ENCODE measurements around the gene RRM2. TPM values are rescaled to one million over a fixed set of nuclear protein-coding genes. Genes with fewer than 3 reads are reported as not detected.

RRM2 gene
- polyA plus RNA-seq, 3 donors = 1.5 TPM; not detected in 2

- H3K9me3 Mint-ChIP-seq = peaks cover 0 to 2% (median 0%) of the 10 kb centered on the region in 7 donors
- H3K4me1 Mint-ChIP-seq = no peaks in the 10 kb centered on the region
- H3K9me3 ChIP-seq (replicated peaks in 1 of 2; ENCODE audit: control insufficient read depth in 1 of 2, insufficient read depth in 1 of 2, low read length in 2 of 2) = no peaks in the 10 kb centered on the region
- H3K27me3 ChIP-seq (ENCODE audit: control insufficient read depth in 2 of 2, insufficient read depth in 2 of 2, low read length in 2 of 2) = no peaks in the 10 kb centered on the region
- no peak overlapping the region for H3K27ac Mint-ChIP-seq
- no peaks in the 10 kb centered on the region for H3K4me1 ChIP-seq (ENCODE audit: control insufficient read depth in 1 of 2, insufficient read depth in 2 of 2, low read length in 2 of 2)
- DNase-seq = no peak
- no CpG with 5 or more reads among the region's 10 CpGs for WGBS (ENCODE audit: insufficient coverage)
- no peak overlapping the region for H2AFZ ChIP-seq (ENCODE audit: insufficient read depth, low read depth, low read length, poor library complexity, severe bottlenecking)
- no peak overlapping the region for H3K4me3 ChIP-seq (replicated peaks in 1 of 3; ENCODE audit: low read depth in 2 of 3, low read length in 3 of 3)
- H3K79me2 ChIP-seq (ENCODE audit: insufficient read depth, low read length) = no peaks in the 10 kb centered on the region
- H3K4me2 ChIP-seq (replicated peaks; ENCODE audit: extremely low read depth, low read length, poor library complexity, severe bottlenecking) = no peak overlapping the region
- H3K4me3 Mint-ChIP-seq = no peak overlapping the region
- H3K27me3 Mint-ChIP-seq (ENCODE audit: low read depth in 3 of 3) = no peaks in the 10 kb centered on the region
- H3K36me3 Mint-ChIP-seq = peaks cover 46 to 85% of the 10 kb centered on the region in 2 donors
- H4K20me1 ChIP-seq (ENCODE audit: insufficient read depth, low read length) = no peaks in the 10 kb centered on the region
- intact Hi-C loops (cut with micrococcal nuclease) = no loop called here
- H3K36me3 ChIP-seq (replicated peaks in 1 of 2; ENCODE audit: control insufficient read depth in 1 of 2, insufficient read depth in 2 of 2, low read length in 2 of 2) = peaks cover 11 to 53% of the 10 kb centered on the region in 2 donors
- no peak overlapping the region for H3K27ac ChIP-seq (ENCODE audit: low read depth in 1 of 2, low read length in 2 of 2)
- TF ChIP-seq CTCF (IDR thresholded peaks at IDR 0.05) = no peak
- H3K9ac ChIP-seq (ENCODE audit: insufficient read depth, low read length, poor library complexity, severe bottlenecking) = no peak overlapping the region
Measured at GRCh38 chr2:10175441-10175840, 52.9 kb downstream of the RRM2 start.

- no peak overlapping the region for H3K27ac ChIP-seq (ENCODE audit: low read depth in 1 of 2, low read length in 2 of 2)
- no peaks in the 10 kb centered on the region for H3K4me1 Mint-ChIP-seq
- H3K79me2 ChIP-seq (ENCODE audit: insufficient read depth, low read length) = no peaks in the 10 kb centered on the region
- no peak overlapping the region for H3K4me3 Mint-ChIP-seq
- H3K4me3 ChIP-seq (replicated peaks in 1 of 3; ENCODE audit: low read depth in 2 of 3, low read length in 3 of 3) = no peak overlapping the region
- H3K9ac ChIP-seq (ENCODE audit: insufficient read depth, low read length, poor library complexity, severe bottlenecking) = no peak overlapping the region
- H3K4me1 ChIP-seq (ENCODE audit: control insufficient read depth in 1 of 2, insufficient read depth in 2 of 2, low read length in 2 of 2) = no peaks in the 10 kb centered on the region
- DNase-seq = no peak
- intact Hi-C loops (cut with micrococcal nuclease) = no loop called here
- no peaks in the 10 kb centered on the region for H4K20me1 ChIP-seq (ENCODE audit: insufficient read depth, low read length)
- TF ChIP-seq CTCF (IDR thresholded peaks at IDR 0.05) = no peak
- no peak overlapping the region for H2AFZ ChIP-seq (ENCODE audit: insufficient read depth, low read depth, low read length, poor library complexity, severe bottlenecking)
- peaks cover 37 to 84% of the 10 kb centered on the region in 2 donors for H3K36me3 Mint-ChIP-seq
- H3K27ac Mint-ChIP-seq = no peak overlapping the region
- H3K4me2 ChIP-seq (replicated peaks; ENCODE audit: extremely low read depth, low read length, poor library complexity, severe bottlenecking) = no peak overlapping the region
- peaks cover 9 to 41% of the 10 kb centered on the region in 2 donors for H3K36me3 ChIP-seq (replicated peaks in 1 of 2; ENCODE audit: control insufficient read depth in 1 of 2, insufficient read depth in 2 of 2, low read length in 2 of 2)
- H3K27me3 Mint-ChIP-seq (ENCODE audit: low read depth in 3 of 3) = no peaks in the 10 kb centered on the region
- peaks cover 0 to 10% (median 6%) of the 10 kb centered on the region in 7 donors for H3K9me3 Mint-ChIP-seq
- WGBS (ENCODE audit: insufficient coverage) = 92% methylated on average over 2 of the region's 7 CpGs
- H3K27me3 ChIP-seq (ENCODE audit: control insufficient read depth in 2 of 2, insufficient read depth in 2 of 2, low read length in 2 of 2) = no peaks in the 10 kb centered on the region
- no peaks in the 10 kb centered on the region for H3K9me3 ChIP-seq (replicated peaks in 1 of 2; ENCODE audit: control insufficient read depth in 1 of 2, insufficient read depth in 1 of 2, low read length in 2 of 2)
Measured at GRCh38 chr2:10178751-10179150, 56.2 kb downstream of the RRM2 start.
